Endodermal cell (in vitro differentiated cells): ENCODE measurements around the gene THADA. TPM values are rescaled to one million over a fixed set of nuclear protein-coding genes. Genes with fewer than 3 reads are reported as not detected.

Experiments used
- DNase-seq: peaks from one replicate; pipeline ENCODE4 v3.0.0-alpha.2; 2017
- H3K27ac ChIP-seq: 2 replicates; pipeline ENCODE4 v1.5.1; 2013; ENCODE audit warnings: mild to moderate bottlenecking, low read depth, low read length, moderate library complexity
- H3K27me3 ChIP-seq: 2 replicates; pipeline ENCODE4 v1.6.1; 2013; ENCODE audit warnings: mild to moderate bottlenecking, low read length, moderate library complexity; ENCODE audit not compliant: insufficient read depth, control insufficient read depth, poor library complexity, severe bottlenecking
- H3K36me3 ChIP-seq: 2 replicates; pipeline ENCODE4 v1.7.0; 2013; ENCODE audit warnings: mild to moderate bottlenecking, low read length, moderate library complexity; ENCODE audit not compliant: control insufficient read depth, insufficient read depth
- H3K4me1 ChIP-seq: one replicate; pipeline ENCODE4 v1.7.0; 2013; ENCODE audit warnings: low read length; ENCODE audit not compliant: control insufficient read depth, insufficient read depth
- H3K4me3 ChIP-seq: 2 replicates; pipeline ENCODE4 v1.5.1; 2013; ENCODE audit warnings: mild to moderate bottlenecking, low read length, moderate library complexity
- H3K9ac ChIP-seq: 2 replicates; pipeline ENCODE4 v1.6.1; 2013; ENCODE audit warnings: mild to moderate bottlenecking, low read length, moderate library complexity; ENCODE audit not compliant: poor library complexity, severe bottlenecking; ENCODE audit errors: extremely low read depth
- H3K9me3 ChIP-seq: 2 replicates; pipeline ENCODE4 v1.6.1; 2013; ENCODE audit warnings: mild to moderate bottlenecking, low read length, moderate library complexity; ENCODE audit not compliant: control insufficient read depth
- H3K27ac Mint-ChIP-seq: 2 replicates; pipeline ENCODE4 v1.8.0; 2020; ENCODE audit warnings: mixed read lengths
- H3K27me3 Mint-ChIP-seq: 2 replicates; pipeline ENCODE4 v1.8.0; 2021; ENCODE audit warnings: mild to moderate bottlenecking, mixed read lengths; ENCODE audit not compliant: insufficient read depth
- H3K36me3 Mint-ChIP-seq: 2 replicates; pipeline ENCODE4 v1.8.0; 2020; ENCODE audit warnings: low read depth, mixed read lengths
- H3K4me1 Mint-ChIP-seq: 2 replicates; pipeline ENCODE4 v1.8.0; 2020; ENCODE audit warnings: mixed read lengths
- H3K4me3 Mint-ChIP-seq: 2 replicates; pipeline ENCODE4 v1.8.0; 2020; ENCODE audit warnings: mild to moderate bottlenecking, moderate library complexity, mixed read lengths
- H3K9me3 Mint-ChIP-seq: 2 replicates; pipeline ENCODE4 v1.8.0; 2020; ENCODE audit warnings: mild to moderate bottlenecking, mixed read lengths
- WGBS, 2 experiments: methylation state at CpG; one replicate each; pipeline versions ENCODE4 v1.1.5 to v1.1.7; 2013; ENCODE audit warnings: missing lambda C conversion rate in 2 of 2, mixed read lengths in 1 of 2; ENCODE audit not compliant: insufficient coverage in 1 of 2, insufficient read length in 1 of 2; 5-methylcytosine and 5-hydroxymethylcytosine counted together
- total RNA-seq, 2 donors: library from RNA; stranded (reverse); fragmentation: NEBNext Ultra II Directional in 1 of 2; extraction: Animal tissue kit (Norgen Biotek cat#: 25700) in 1 of 2; gene quantifications; 2 replicates in 1 of 2; 3 replicates in 1 of 2; pipeline ENCODE4 v1.2.1, GENCODE V29; 2021
- TF ChIP-seq, protein P1 (sequence below): fragments of 200-600 bp; sonication (generic); conservative IDR thresholded peaks from 2 replicates; pipeline ENCODE4 v1.5.0; 2021; ENCODE audit warnings: antibody characterized with exemption, mild to moderate bottlenecking

Gene THADA
- total RNA-seq, 2 donors from 2014 or later = 32.8 to 35.0 TPM

DNA sequence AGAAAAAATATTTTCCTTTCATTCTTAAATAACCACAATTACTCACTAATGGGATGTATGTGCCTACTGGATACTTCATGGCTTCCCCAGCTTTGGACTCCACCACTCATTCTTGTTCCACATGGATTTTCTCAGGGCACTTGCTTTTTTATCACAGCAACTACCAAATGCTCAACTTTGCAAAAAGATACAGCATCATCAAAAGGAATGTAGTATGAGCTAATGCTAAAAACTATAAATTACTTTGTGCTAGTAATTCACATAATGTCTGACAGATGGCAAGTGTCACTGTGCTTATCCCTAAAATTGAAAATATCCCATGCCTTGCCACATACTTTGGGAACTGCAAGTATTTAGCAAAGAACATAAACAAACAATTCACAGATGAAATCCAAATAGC is 239.1 kb downstream of the THADA start:
- Mint-ChIP-seq H3K9me3 (no peaks in the 10 kb centered on the region), H3K4me1 (peaks cover 27% of the 10 kb centered on the region), H3K4me3 (no peak overlapping the region), H3K27me3 (peaks cover 48% of the 10 kb centered on the region), H3K27ac (no peak overlapping the region), H3K36me3 (no peaks in the 10 kb centered on the region)
- no peak overlapping the region for H3K4me3 ChIP-seq
- H3K36me3 ChIP-seq = no peaks in the 10 kb centered on the region
- H3K4me1 ChIP-seq = peaks cover 6% of the 10 kb centered on the region
- TF ChIP-seq, protein P1, sequence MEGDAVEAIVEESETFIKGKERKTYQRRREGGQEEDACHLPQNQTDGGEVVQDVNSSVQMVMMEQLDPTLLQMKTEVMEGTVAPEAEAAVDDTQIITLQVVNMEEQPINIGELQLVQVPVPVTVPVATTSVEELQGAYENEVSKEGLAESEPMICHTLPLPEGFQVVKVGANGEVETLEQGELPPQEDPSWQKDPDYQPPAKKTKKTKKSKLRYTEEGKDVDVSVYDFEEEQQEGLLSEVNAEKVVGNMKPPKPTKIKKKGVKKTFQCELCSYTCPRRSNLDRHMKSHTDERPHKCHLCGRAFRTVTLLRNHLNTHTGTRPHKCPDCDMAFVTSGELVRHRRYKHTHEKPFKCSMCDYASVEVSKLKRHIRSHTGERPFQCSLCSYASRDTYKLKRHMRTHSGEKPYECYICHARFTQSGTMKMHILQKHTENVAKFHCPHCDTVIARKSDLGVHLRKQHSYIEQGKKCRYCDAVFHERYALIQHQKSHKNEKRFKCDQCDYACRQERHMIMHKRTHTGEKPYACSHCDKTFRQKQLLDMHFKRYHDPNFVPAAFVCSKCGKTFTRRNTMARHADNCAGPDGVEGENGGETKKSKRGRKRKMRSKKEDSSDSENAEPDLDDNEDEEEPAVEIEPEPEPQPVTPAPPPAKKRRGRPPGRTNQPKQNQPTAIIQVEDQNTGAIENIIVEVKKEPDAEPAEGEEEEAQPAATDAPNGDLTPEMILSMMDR = no peak
- DNase-seq = no peak
- no peak overlapping the region for H3K9ac ChIP-seq
- H3K27ac ChIP-seq = no peak overlapping the region
- H3K27me3 ChIP-seq = peaks cover 67% of the 10 kb centered on the region
- no peaks in the 10 kb centered on the region for H3K9me3 ChIP-seq

DNA sequence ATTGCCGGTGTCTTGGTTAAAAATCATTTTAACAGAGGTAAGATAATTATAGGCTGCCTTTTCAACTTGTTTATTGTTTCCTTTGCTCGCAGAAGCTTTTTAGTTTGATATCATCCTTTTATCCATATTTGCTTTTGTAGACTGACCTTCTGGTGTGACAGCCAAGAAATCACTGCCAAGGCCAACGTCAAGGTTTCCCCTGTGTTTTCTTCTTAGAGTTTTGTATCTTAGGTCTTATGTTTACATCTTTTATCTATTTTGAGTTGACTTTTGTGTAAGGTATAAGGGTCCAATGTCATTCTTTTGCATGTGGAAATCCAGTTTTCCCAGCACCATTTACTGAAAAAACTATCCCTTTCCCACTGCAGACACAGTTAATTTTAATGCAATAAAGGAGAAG is 240.4 kb downstream of the THADA start:
- 95% methylated on average over 3 of the region's 3 CpGs; no CpG with 5 or more reads in 1 of the 2 experiments for WGBS, 2 experiments
- no peak overlapping the region for H3K4me3 ChIP-seq
- H3K27me3 ChIP-seq = peaks cover 54% of the 10 kb centered on the region
- H3K9ac ChIP-seq = no peak overlapping the region
- no peaks in the 10 kb centered on the region for H3K36me3 ChIP-seq
- no peaks in the 10 kb centered on the region for H3K36me3 Mint-ChIP-seq
- H3K27ac ChIP-seq = no peak overlapping the region
- H3K4me3 Mint-ChIP-seq = no peak overlapping the region
- no peak overlapping the region for H3K27ac Mint-ChIP-seq
- H3K9me3 ChIP-seq = no peaks in the 10 kb centered on the region
- DNase-seq = no peak
- peaks cover under 1% of the 10 kb centered on the region for H3K4me1 ChIP-seq
- TF ChIP-seq, protein P1 = no peak
- H3K27me3 Mint-ChIP-seq = peaks cover 38% of the 10 kb centered on the region
- peaks cover 30% of the 10 kb centered on the region for H3K4me1 Mint-ChIP-seq
- no peaks in the 10 kb centered on the region for H3K9me3 Mint-ChIP-seq

DNA sequence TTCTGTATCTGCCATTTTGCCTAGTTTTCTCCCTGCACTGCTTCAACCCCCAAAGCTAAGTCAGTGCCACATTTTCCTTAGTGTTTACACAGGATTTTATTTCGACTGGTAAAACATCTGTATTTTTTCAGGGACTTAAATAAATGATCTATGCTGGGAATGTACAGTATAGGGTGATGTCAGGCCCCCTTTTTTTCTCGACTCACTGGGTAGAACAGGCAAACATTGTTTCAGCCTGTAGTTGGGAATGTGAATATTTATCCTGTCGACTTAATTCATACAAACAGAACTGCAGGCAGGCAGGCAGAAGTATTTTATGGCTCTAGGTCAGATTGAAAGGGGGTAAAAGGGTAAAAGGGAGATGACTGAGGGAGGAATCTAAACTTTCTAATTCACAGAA is 245.9 kb downstream of the THADA start:
- Histone ChIP-seq H3K27ac (peak overlapping the region; percentile 76), H3K4me3 (no peak overlapping the region), H3K27me3 (peaks cover 5% of the 10 kb centered on the region), H3K36me3 (no peaks in the 10 kb centered on the region), H3K9ac (no peak overlapping the region), H3K4me1 (peaks cover 10% of the 10 kb centered on the region), H3K9me3 (no peaks in the 10 kb centered on the region)
- Mint-ChIP-seq H3K4me1 (peaks cover 48% of the 10 kb centered on the region), H3K27me3 (no peaks in the 10 kb centered on the region), H3K36me3 (no peaks in the 10 kb centered on the region), H3K9me3 (no peaks in the 10 kb centered on the region), H3K4me3 (no peak overlapping the region), H3K27ac (no peak overlapping the region)
- WGBS, 2 experiments = 80 to 90% methylated on average over 1 to 3 of the region's 3 CpGs
- TF ChIP-seq, protein P1 = no peak
- no peak for DNase-seq
